Kidney (tissue), 14 donors: Measurements from ENCODE around the gene SCFD2. TPM values are rescaled to one million over a fixed set of nuclear protein-coding genes. Genes with fewer than 3 reads are reported as not detected.
"Not testable (repeated sequence)": the region's sequence is repeated elsewhere in the genome, so short reads cannot be mapped to it uniquely, and the experiment has no call there.

Source experiments
- DNase-seq, 5 donors: peaks; one replicate each; pipeline ENCODE4 v3.0.0-alpha.2; 2013 to 2020
- FAIRE-seq: peaks from 2 replicates; lab custom pipeline; 2012; peaks lifted over from hg19 to GRCh38; lab: Jason Lieb, UNC
- H3K27ac ChIP-seq, 2 donors: one replicate each; pipeline ENCODE4 v1.7.0; 2013; ENCODE audit warnings: low read depth in 2 of 2, low read length in 2 of 2, inconsistent platforms in 1 of 2
- H3K27me3 ChIP-seq: one replicate; pipeline ENCODE4 v1.7.1; 2013; ENCODE audit warnings: low read length, inconsistent platforms; ENCODE audit not compliant: control insufficient read depth, insufficient read depth
- H3K36me3 ChIP-seq, 3 donors: one replicate each; pipeline versions ENCODE4 v1.7.0 to v1.7.1; 2013; ENCODE audit warnings: low read length in 3 of 3, control low read depth in 1 of 3, inconsistent platforms in 1 of 3; ENCODE audit not compliant: insufficient read depth in 3 of 3, control insufficient read depth in 2 of 3
- H3K4me1 ChIP-seq, 3 donors: one replicate each; pipeline versions ENCODE4 v1.7.0 to v1.7.1; 2013; ENCODE audit warnings: low read length in 3 of 3, inconsistent platforms in 1 of 3, low read depth in 1 of 3; ENCODE audit not compliant: control insufficient read depth in 2 of 3, insufficient read depth in 2 of 3
- H3K4me3 ChIP-seq, 3 donors: one replicate each; pipeline versions ENCODE4 v1.7.0 to v1.8.1; 2013; ENCODE audit warnings: low read length in 3 of 3, control low read depth in 1 of 3, inconsistent platforms in 1 of 3
- H3K9ac ChIP-seq, 3 donors: one replicate each; pipeline versions ENCODE4 v1.7.0 to v1.7.1; 2013; ENCODE audit warnings: low read length in 3 of 3, control low read depth in 1 of 3, inconsistent platforms in 1 of 3
- H3K9me3 ChIP-seq, 3 donors: one replicate each; pipeline versions ENCODE4 v1.7.0 to v1.7.1; 2013; ENCODE audit warnings: low read length in 3 of 3, control low read depth in 1 of 3, inconsistent platforms in 1 of 3; ENCODE audit not compliant: control insufficient read depth in 2 of 3, insufficient read depth in 1 of 3
- intact Hi-C: fragments of 100-400 bp; cut with DNase I; formaldehyde crosslinking; loops from one replicate; pipeline ENCODE4 v1.11.1; 2022
- polyA plus RNA-seq: library from polyadenylated mRNA; stranded (reverse); fragments of 350-450 nt; fragmentation: Illumina TruSeq; extraction: RNeasy Lipid Tissue Mini Kit (QIAGEN cat#74804); gene quantifications from one replicate; pipeline ENCODE4 v1.2.3, GENCODE V29; 2014; ENCODE audit warnings: low read depth, low replicate concordance; ENCODE audit not compliant: insufficient read depth
- total RNA-seq: library from RNA; stranded (reverse); fragmentation: NEBNext Ultra II Directional; extraction: Animal tissue kit (Norgen Biotek cat#: 25700); gene quantifications from one replicate; pipeline ENCODE4 v1.2.1, GENCODE V29; 2021
- TF ChIP-seq, protein P1 (sequence below): IDR thresholded peaks from 3 replicates; pipeline ENCODE4 v1.5.1; 2012; ENCODE audit warnings: mild to moderate bottlenecking, moderate library complexity, borderline replicate concordance; ENCODE audit not compliant: insufficient read depth; ENCODE audit errors: extremely low read depth
- donor health status: control.
- donor health status: control.
- donor health status: control.
- donor health status: control.
- donor health status: control.
- donor health status: DM: yes; HTN: yes; CAD: no.
- donor health status: Normal renal cell carcinoma (clear cell type).

The SCFD2 gene
- total and polyA plus RNA-seq, 2 donors from 2014 or later: 6.1 to 20.8 TPM

GRCh38 chr4:53240573-53240972, 125.3 kb downstream of the SCFD2 start:
- no peaks in the 10 kb centered on the region for H3K4me1 ChIP-seq
- H3K9ac ChIP-seq: no peak overlapping the region
- no peak for FAIRE-seq
- no peaks in the 10 kb centered on the region for H3K9me3 ChIP-seq
- no peaks in the 10 kb centered on the region for H3K27me3 ChIP-seq
- TF ChIP-seq, protein P1, sequence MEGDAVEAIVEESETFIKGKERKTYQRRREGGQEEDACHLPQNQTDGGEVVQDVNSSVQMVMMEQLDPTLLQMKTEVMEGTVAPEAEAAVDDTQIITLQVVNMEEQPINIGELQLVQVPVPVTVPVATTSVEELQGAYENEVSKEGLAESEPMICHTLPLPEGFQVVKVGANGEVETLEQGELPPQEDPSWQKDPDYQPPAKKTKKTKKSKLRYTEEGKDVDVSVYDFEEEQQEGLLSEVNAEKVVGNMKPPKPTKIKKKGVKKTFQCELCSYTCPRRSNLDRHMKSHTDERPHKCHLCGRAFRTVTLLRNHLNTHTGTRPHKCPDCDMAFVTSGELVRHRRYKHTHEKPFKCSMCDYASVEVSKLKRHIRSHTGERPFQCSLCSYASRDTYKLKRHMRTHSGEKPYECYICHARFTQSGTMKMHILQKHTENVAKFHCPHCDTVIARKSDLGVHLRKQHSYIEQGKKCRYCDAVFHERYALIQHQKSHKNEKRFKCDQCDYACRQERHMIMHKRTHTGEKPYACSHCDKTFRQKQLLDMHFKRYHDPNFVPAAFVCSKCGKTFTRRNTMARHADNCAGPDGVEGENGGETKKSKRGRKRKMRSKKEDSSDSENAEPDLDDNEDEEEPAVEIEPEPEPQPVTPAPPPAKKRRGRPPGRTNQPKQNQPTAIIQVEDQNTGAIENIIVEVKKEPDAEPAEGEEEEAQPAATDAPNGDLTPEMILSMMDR: no peak
- no peak for DNase-seq
- intact Hi-C loops: no loop called here
- no peaks in the 10 kb centered on the region for H3K36me3 ChIP-seq
- H3K27ac ChIP-seq: no peak overlapping the region
- H3K4me3 ChIP-seq: no peak overlapping the region

- H3K9me3 ChIP-seq, H3K9ac ChIP-seq, H3K4me3 ChIP-seq, H3K27me3 ChIP-seq, intact Hi-C loops, FAIRE-seq, H3K27ac ChIP-seq, H3K36me3 ChIP-seq, H3K4me1 ChIP-seq: not testable (repeated sequence)
- DNase-seq: peak in 1 of 5 donors; percentile 53
Measured at GRCh38 chr4:53238352-53238751, 127.5 kb downstream of the SCFD2 start.

GRCh38 chr4:53237811-53238210, 128.1 kb downstream of the SCFD2 start:
- H3K27ac ChIP-seq, H3K9me3 ChIP-seq, H3K9ac ChIP-seq, H3K36me3 ChIP-seq, intact Hi-C loops, H3K4me3 ChIP-seq, FAIRE-seq, H3K4me1 ChIP-seq, H3K27me3 ChIP-seq: not testable (repeated sequence)
- DNase-seq: peak in 1 of 5 donors; percentile 56

- peak; percentile 41 for FAIRE-seq
- H3K4me1 ChIP-seq, H3K4me3 ChIP-seq, H3K36me3 ChIP-seq, H3K9me3 ChIP-seq, H3K27ac ChIP-seq, H3K27me3 ChIP-seq, H3K9ac ChIP-seq, intact Hi-C loops, DNase-seq: not testable (repeated sequence)
Measured at GRCh38 chr4:53236624-53237023, 129.2 kb downstream of the SCFD2 start.

DNA sequence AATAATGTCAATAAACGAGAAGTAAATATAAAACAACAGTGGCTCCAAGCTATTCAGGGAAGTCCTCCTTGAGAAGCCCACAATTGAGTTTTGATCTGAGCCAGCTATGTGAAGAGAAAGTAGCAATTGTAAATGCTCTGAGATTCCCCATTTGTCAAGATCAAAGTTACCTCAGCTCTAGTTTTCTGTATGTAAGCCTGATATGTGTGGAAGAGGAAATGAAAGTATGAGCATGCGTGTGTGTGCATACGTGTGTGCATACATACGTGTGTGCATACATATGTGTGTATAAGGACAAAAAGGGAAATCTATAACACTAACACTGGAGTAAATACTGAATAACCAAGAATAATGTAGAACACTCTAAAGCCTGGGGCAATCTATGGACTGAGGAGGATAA, 130.3 kb downstream of the SCFD2 start:
- H3K4me1 ChIP-seq: no peaks in the 10 kb centered on the region
- H3K27ac ChIP-seq: no peak overlapping the region
- no peaks in the 10 kb centered on the region for H3K36me3 ChIP-seq
- H3K9ac ChIP-seq: no peak overlapping the region
- DNase-seq (no peak), FAIRE-seq (no peak)
- H3K9me3 ChIP-seq: no peaks in the 10 kb centered on the region
- intact Hi-C loops: no loop called here
- TF ChIP-seq, protein P1: no peak
- H3K4me3 ChIP-seq: no peak overlapping the region
- H3K27me3 ChIP-seq: no peaks in the 10 kb centered on the region
